Neural cell (in vitro differentiated cells): Measurements from ENCODE around the gene LYPLAL1. TPM values are rescaled to one million over a fixed set of nuclear protein-coding genes. Genes with fewer than 3 reads are reported as not detected.

Experiments used
- H2AFZ ChIP-seq: fragments of 200-600, 300-800 bp; sonication (generic), shearing (Covaris generic); 2 replicates; pipeline ENCODE4 v1.6.0; 2014; ENCODE audit warnings: low read depth, mild to moderate bottlenecking, antibody characterized with exemption, low read length, moderate library complexity
- H3F3A ChIP-seq: fragments of 200-600 bp; shearing (Covaris generic); 2 replicates; pipeline ENCODE4 v1.6.1; 2016; ENCODE audit warnings: mild to moderate bottlenecking, moderate library complexity, mixed read lengths, antibody characterized with exemption, low read length; ENCODE audit not compliant: insufficient read depth, poor library complexity, severe bottlenecking
- H3K27ac ChIP-seq: fragments of 200-600, 300-800 bp; sonication (generic), shearing (Covaris generic); 2 replicates; pipeline ENCODE4 v1.5.1; 2014; ENCODE audit warnings: mild to moderate bottlenecking, low read length, moderate library complexity
- H3K27me3 ChIP-seq: fragments of 300-800, 200-600 bp; sonication (generic), shearing (Covaris generic); 2 replicates; pipeline ENCODE4 v1.6.0; 2014; ENCODE audit warnings: mild to moderate bottlenecking, low read depth, low read length, moderate library complexity; ENCODE audit not compliant: insufficient read depth
- H3K36me3 ChIP-seq: fragments of 300-800, 200-600 bp; sonication (generic), shearing (Covaris generic); 2 replicates; pipeline ENCODE4 v1.5.1; 2014; ENCODE audit warnings: mild to moderate bottlenecking, antibody characterized with exemption, low read length, moderate library complexity; ENCODE audit not compliant: insufficient read depth
- H3K4me2 ChIP-seq: fragments of 300-800, 200-600 bp; sonication (generic), shearing (Covaris generic); 2 replicates; pipeline ENCODE4 v1.6.0; 2014; ENCODE audit warnings: mild to moderate bottlenecking, low read length
- H3K4me3 ChIP-seq: fragments of 300-800, 200-600 bp; sonication (generic), shearing (Covaris generic); 2 replicates; pipeline ENCODE4 v1.5.1; 2014; ENCODE audit warnings: mild to moderate bottlenecking, low read length, moderate library complexity
- H3K79me2 ChIP-seq: fragments of 200-600 bp; shearing (Covaris generic); replicated peaks from 2 replicates; pipeline ENCODE4 v1.6.0; 2014; ENCODE audit warnings: mild to moderate bottlenecking, low read length, moderate library complexity; ENCODE audit not compliant: insufficient read depth
- H3K9ac ChIP-seq: fragments of 300-800, 200-600 bp; sonication (generic), shearing (Covaris generic); 2 replicates; pipeline ENCODE4 v1.6.1; 2016; ENCODE audit warnings: mild to moderate bottlenecking, low read length, mixed read lengths
- H3K9me2 ChIP-seq: fragments of 200-600 bp; shearing (Covaris generic); 2 replicates; pipeline ENCODE4 v1.6.1; 2016; ENCODE audit warnings: mild to moderate bottlenecking, low read length, mixed read lengths; ENCODE audit not compliant: insufficient read depth
- H3K9me3 ChIP-seq: fragments of 200-600, 300-800 bp; sonication (generic), shearing (Covaris generic); 2 replicates; pipeline ENCODE4 v1.6.1; 2016; ENCODE audit warnings: mild to moderate bottlenecking, mixed run types, low read length, moderate library complexity, mixed read lengths
- H4K20me1 ChIP-seq: fragments of 200-600 bp; shearing (Covaris generic); 2 replicates; pipeline ENCODE4 v1.6.1; 2016; ENCODE audit warnings: mild to moderate bottlenecking, mixed run types; ENCODE audit not compliant: insufficient read depth
- CTCF ChIP-seq: fragments of 450-650 bp; IDR thresholded peaks from 2 replicates; pipeline ENCODE4 v1.5.1; 2014; ENCODE audit warnings: antibody characterized with exemption, mild to moderate bottlenecking, moderate library complexity; ENCODE audit not compliant: poor library complexity, severe bottlenecking
- EP300 ChIP-seq: fragments of 450-650 bp; conservative IDR thresholded peaks from 2 replicates; pipeline ENCODE4 v1.6.1; 2014; ENCODE audit warnings: antibody characterized with exemption, mild to moderate bottlenecking, moderate library complexity; ENCODE audit not compliant: poor library complexity, severe bottlenecking
- EZH2 ChIP-seq: fragments of 200-600, 300-800 bp; shearing (Covaris generic), sonication (generic); IDR thresholded peaks from 2 replicates; pipeline ENCODE4 v1.6.1; 2014; ENCODE audit warnings: antibody characterized with exemption, low read length, borderline replicate concordance, mild to moderate bottlenecking; ENCODE audit not compliant: insufficient read depth, poor library complexity, severe bottlenecking
- MXI1 ChIP-seq: fragments of 450-650 bp; conservative IDR thresholded peaks from 2 replicates; pipeline ENCODE4 v1.6.1; 2014; ENCODE audit warnings: antibody characterized with exemption, mild to moderate bottlenecking; ENCODE audit not compliant: poor library complexity, severe bottlenecking
- POLR2AphosphoS5 ChIP-seq: IDR thresholded peaks from 2 replicates; pipeline ENCODE4 v1.6.1; 2012
- RAD21 ChIP-seq: fragments of 450-650 bp; conservative IDR thresholded peaks from 2 replicates; pipeline ENCODE4 v1.6.1; 2014; ENCODE audit warnings: antibody characterized with exemption, mild to moderate bottlenecking, moderate library complexity
- REST ChIP-seq: IDR thresholded peaks from 2 replicates; pipeline ENCODE4 v1.6.1; 2012; ENCODE audit warnings: borderline replicate concordance
- SMC3 ChIP-seq: fragments of 450-650 bp; conservative IDR thresholded peaks from 2 replicates; pipeline ENCODE4 v1.6.1; 2014; ENCODE audit warnings: antibody characterized with exemption, mild to moderate bottlenecking, moderate library complexity; ENCODE audit not compliant: poor library complexity
- TAF1 ChIP-seq: IDR thresholded peaks from 2 replicates; pipeline ENCODE4 v1.6.1; 2012; ENCODE audit warnings: low read depth
- polyA plus RNA-seq: library from polyadenylated mRNA; depleted of rRNA; stranded (reverse); fragments of >200 nt; gene quantifications from 2 replicates; pipeline ENCODE4 v1.2.3, GENCODE V29; 2014

Gene LYPLAL1
- polyA plus RNA-seq, 1 donor from 2014 or later: 38.1 TPM

GRCh38 chr1:219149009-219149577 is 24.6 kb upstream of the LYPLAL1 start:
- Histone ChIP-seq H3K27ac (no peak overlapping the region), H3K4me3 (no peak overlapping the region), H2AFZ (no peak overlapping the region), H3K4me2 (no peak overlapping the region), H3K9me3 (no peaks in the 10 kb centered on the region), H3K36me3 (no peaks in the 10 kb centered on the region), H4K20me1 (no peaks in the 10 kb centered on the region), H3K9me2 (no peaks in the 10 kb centered on the region), H3F3A (no peaks in the 10 kb centered on the region), H3K9ac (no peak overlapping the region), H3K79me2 (no peaks in the 10 kb centered on the region), H3K27me3 (no peaks in the 10 kb centered on the region)
- no peak for TF ChIP-seq POLR2AphosphoS5
- no peak for TF ChIP-seq EP300
- no peak for TF ChIP-seq TAF1
- no peak for TF ChIP-seq EZH2
- no peak for TF ChIP-seq REST
- no peak for TF ChIP-seq RAD21
- TF ChIP-seq CTCF: no peak
- TF ChIP-seq SMC3: no peak
- no peak for TF ChIP-seq MXI1

- H3K9ac ChIP-seq: no peak overlapping the region
- TF ChIP-seq POLR2AphosphoS5 (no peak), EZH2 (no peak), EP300 (no peak), RAD21 (no peak), TAF1 (no peak), REST (no peak), MXI1 (no peak), CTCF (no peak), SMC3 (no peak)
- H3K4me2 ChIP-seq: no peak overlapping the region
- H3K9me2 ChIP-seq: no peaks in the 10 kb centered on the region
- H2AFZ ChIP-seq: no peak overlapping the region
- H3K27ac ChIP-seq: no peak overlapping the region
- no peaks in the 10 kb centered on the region for H3K9me3 ChIP-seq
- no peaks in the 10 kb centered on the region for H3K27me3 ChIP-seq
- H4K20me1 ChIP-seq: no peaks in the 10 kb centered on the region
- no peaks in the 10 kb centered on the region for H3K79me2 ChIP-seq
- no peaks in the 10 kb centered on the region for H3F3A ChIP-seq
- H3K4me3 ChIP-seq: no peak overlapping the region
- no peaks in the 10 kb centered on the region for H3K36me3 ChIP-seq
These were observed 23.7 kb upstream of the LYPLAL1 start for GRCh38 chr1:219149953-219150352.
